GM20000 (cell line): ENCODE results near the gene THAP4.
"Not testable (repeated sequence)": the region's sequence is repeated elsewhere in the genome, so short reads cannot be mapped to it uniquely, and the experiment has no call there.

Experiments
- DNase-seq: peaks from one replicate; pipeline ENCODE4 v3.0.0; 2012; ENCODE audit warnings: low spot score
- CTCF ChIP-seq: IDR thresholded peaks from 2 replicates; pipeline ENCODE4 v1.5.1; 2012; ENCODE audit warnings: mild to moderate bottlenecking, control low read depth; ENCODE audit errors: extremely low read depth, missing control alignments

THAP4 gene

GRCh38 chr2:241671457-241672240 lies 34.7 kb upstream of the THAP4 start:
- TF ChIP-seq CTCF, result no peak
- no peak for DNase-seq

GRCh38 chr2:241670333-241671110 lies 33.6 kb upstream of the THAP4 start:
- no peak for DNase-seq
- no peak for TF ChIP-seq CTCF

- DNase-seq, result no peak
- TF ChIP-seq CTCF, result no peak
These were observed 31.9 kb upstream of the THAP4 start for GRCh38 chr2:241668839-241669238.

GRCh38 chr2:241668354-241668753 lies 31.4 kb upstream of the THAP4 start:
- no peak for DNase-seq
- no peak for TF ChIP-seq CTCF

- DNase-seq, result no peak
- TF ChIP-seq CTCF, result no peak
These were observed 29.9 kb upstream of the THAP4 start for GRCh38 chr2:241666627-241667400.

- no peak for DNase-seq
- TF ChIP-seq CTCF, result no peak
These were observed 28.9 kb upstream of the THAP4 start for GRCh38 chr2:241665731-241666440.

GRCh38 chr2:241662731-241663130 lies 25.8 kb upstream of the THAP4 start:
- DNase-seq, result not testable (repeated sequence)
